Upper lobe of left lung (tissue), 6 donors: ENCODE measurements around the gene ZBED4. TPM values are rescaled to one million over a fixed set of nuclear protein-coding genes. Genes with fewer than 3 reads are reported as not detected.

ENCODE experiments used
- ATAC-seq, 2 donors: fragments of 200-7000 bp; cut with Tn5 transposase; one replicate each; pipeline ENCODE4 v1.9.1; 2022; ENCODE audit warnings: mild to moderate bottlenecking in 2 of 2, moderate library complexity in 2 of 2; ENCODE audit not compliant: low FRiP score in 2 of 2
- DNase-seq, 2 donors: peaks; one replicate each; pipeline ENCODE4 v3.0.0-alpha.2; 2019 to 2020
- H3K27ac ChIP-seq, 4 donors: fragments of 200-600 bp; sonication (generic); one replicate each; pipeline ENCODE4 v1.5.1; 2016 to 2019
- H3K27me3 ChIP-seq, 4 donors: fragments of 200-600 bp; sonication (generic); one replicate each; pipeline ENCODE4 v1.5.1; 2017 to 2019
- H3K36me3 ChIP-seq, 4 donors: fragments of 200-600 bp; sonication (generic); one replicate each; pipeline ENCODE4 v1.5.1; 2016 to 2019
- H3K4me1 ChIP-seq, 4 donors: fragments of 200-600 bp; sonication (generic); one replicate each; pipeline ENCODE4 v1.5.1; 2018 to 2019
- H3K4me3 ChIP-seq, 4 donors: fragments of 200-600 bp; sonication (generic); one replicate each; pipeline ENCODE4 v1.5.1; 2017 to 2019; ENCODE audit warnings: mild to moderate bottlenecking in 2 of 4, moderate library complexity in 1 of 4
- H3K9me3 ChIP-seq, 4 donors: fragments of 200-600 bp; sonication (generic); one replicate each; pipeline ENCODE4 v1.5.1; 2018 to 2019
- CTCF ChIP-seq, 6 experiments: fragments of 450-650 bp in 4 of 6; fragments of 200-600 bp in 2 of 6; sonication (generic) in 2 of 6; IDR thresholded peaks; one replicate each; pipeline ENCODE4 v1.5.1; 2016 to 2019; ENCODE audit warnings: antibody characterized with exemption in 6 of 6
- EP300 ChIP-seq, 4 donors: sonication (generic); formaldehyde crosslinking; IDR thresholded peaks; one replicate each; pipeline ENCODE4 v1.5.1; 2017; ENCODE audit warnings: antibody characterized with exemption in 4 of 4, control low read depth in 2 of 4
- POLR2A ChIP-seq, 4 donors: fragments of 450-650 bp; IDR thresholded peaks; one replicate each; pipeline ENCODE4 v1.5.1; 2016 to 2017; ENCODE audit warnings: antibody characterized with exemption in 4 of 4, mild to moderate bottlenecking in 2 of 4
- POLR2AphosphoS5 ChIP-seq, 2 donors: sonication (generic); formaldehyde crosslinking; IDR thresholded peaks; one replicate each; pipeline ENCODE4 v1.5.1; 2017; ENCODE audit warnings: antibody characterized with exemption in 2 of 2
- WGBS, 2 donors: methylation state at CpG; one replicate each; pipeline ENCODE4 v1.1.5; 2017 to 2018; 5-methylcytosine and 5-hydroxymethylcytosine counted together
- total RNA-seq, 6 donors: library from RNA; depleted of rRNA in 4 of 6; stranded (reverse); fragments of >200 nt in 4 of 6; gene quantifications; one replicate each; pipeline versions ENCODE4 v1.1.0 to v1.2.1, GENCODE V29; 2016 to 2021
- donor health status: DM: no; HTN: no; CAD: no; lungs with moderate emphysema.
- donor health status: DM: no; HTN: yes; CAD: no; lungs with severe emphysema.

ZBED4 gene
- total RNA-seq, 6 donors from 2014 or later: 10.8 to 19.9 (median 15.5) TPM

GRCh38 chr22:49824936-49825335 is 28.7 kb upstream of the ZBED4 start:
- H3K4me3 ChIP-seq: peak overlapping the region in 1 of 4 donors; percentile 97
- peaks cover 30 to 58% (median 36%) of the 10 kb centered on the region in 4 donors for H3K4me1 ChIP-seq
- no peak for ATAC-seq
- no peak for DNase-seq
- H3K27me3 ChIP-seq: no peaks in the 10 kb centered on the region
- TF ChIP-seq POLR2AphosphoS5 (IDR thresholded peaks at IDR 0.05) (no peak), EP300 (IDR thresholded peaks at IDR 0.05) (no peak), CTCF (IDR thresholded peaks at IDR 0.05) (no peak), POLR2A (IDR thresholded peaks at IDR 0.05) (no peak)
- H3K9me3 ChIP-seq: no peaks in the 10 kb centered on the region
- WGBS, 2 donors: 94 to 98% methylated on average over 8 to 11 of the region's 12 CpGs
- no peak overlapping the region for H3K27ac ChIP-seq
- peaks cover 20 to 48% (median 37%) of the 10 kb centered on the region in 4 donors for H3K36me3 ChIP-seq

GRCh38 chr22:49825436-49825835 is 28.2 kb upstream of the ZBED4 start:
- H3K36me3 ChIP-seq: peaks cover 20 to 43% (median 32%) of the 10 kb centered on the region in 4 donors
- H3K27ac ChIP-seq: peak overlapping the region in 1 of 4 donors; percentile 98
- H3K4me3 ChIP-seq: peak overlapping the region in 3 of 4 donors; percentile 85 to 97 (median 86)
- TF ChIP-seq EP300 (IDR thresholded peaks at IDR 0.05) (no peak), CTCF (IDR thresholded peaks at IDR 0.05) (no peak), POLR2AphosphoS5 (IDR thresholded peaks at IDR 0.05) (no peak), POLR2A (IDR thresholded peaks at IDR 0.05) (no peak)
- H3K9me3 ChIP-seq: no peaks in the 10 kb centered on the region
- no peaks in the 10 kb centered on the region for H3K27me3 ChIP-seq
- DNase-seq (no peak), ATAC-seq (no peak)
- H3K4me1 ChIP-seq: peaks cover 30 to 54% (median 35%) of the 10 kb centered on the region in 4 donors
- 63 to 70% methylated on average over 10 of the region's 10 CpGs for WGBS, 2 donors

GRCh38 chr22:49825944-49826602 is 27.6 kb upstream of the ZBED4 start:
- Histone ChIP-seq H3K9me3 (no peaks in the 10 kb centered on the region), H3K4me3 (peak overlapping the region; percentile 63 to 97 (median 86)), H3K36me3 (peaks cover 18 to 37% (median 26%) of the 10 kb centered on the region in 4 donors), H3K4me1 (peaks cover 30 to 48% (median 31%) of the 10 kb centered on the region in 4 donors), H3K27ac (peak overlapping the region; percentile 89 to 98 (median 94)), H3K27me3 (no peaks in the 10 kb centered on the region)
- ATAC-seq (no peak), DNase-seq (peak in 1 of 2 donors; percentile 77)
- 15 to 17% methylated on average over 10 to 28 of the region's 31 CpGs for WGBS, 2 donors
- TF ChIP-seq POLR2AphosphoS5 (IDR thresholded peaks at IDR 0.05): no peak
- TF ChIP-seq POLR2A (IDR thresholded peaks at IDR 0.05): peak in 1 of 4 donors; percentile 29

- H3K4me3 ChIP-seq: peak overlapping the region; percentile 63 to 97 (median 86)
- WGBS, 2 donors: 0% methylated on average over 2 to 50 of the region's 86 CpGs
- DNase-seq: peak; percentile 48 to 91
- no peaks in the 10 kb centered on the region for H3K27me3 ChIP-seq
- TF ChIP-seq CTCF (IDR thresholded peaks at IDR 0.05) (no peak), POLR2A (IDR thresholded peaks at IDR 0.05) (peak in 2 of 4 donors; percentile 35 to 47)
- H3K27ac ChIP-seq: peak overlapping the region; percentile 89 to 98 (median 94)
- no peaks in the 10 kb centered on the region for H3K9me3 ChIP-seq
- H3K4me1 ChIP-seq: peaks cover 25 to 41% (median 28%) of the 10 kb centered on the region in 4 donors
- ATAC-seq: peak; percentile 45 to 77
- H3K36me3 ChIP-seq: peaks cover 18 to 30% (median 23%) of the 10 kb centered on the region in 4 donors
Measured at GRCh38 chr22:49826603-49827270, 26.9 kb upstream of the ZBED4 start.

- no peaks in the 10 kb centered on the region for H3K9me3 ChIP-seq
- peak in 1 of 2 donors; percentile 46 for ATAC-seq
Measured at GRCh38 chr22:49827271-49827852, 26.3 kb upstream of the ZBED4 start.

More at GRCh38 chr22:49827271-49827852, 26.3 kb upstream of the ZBED4 start:
- Histone ChIP-seq H3K4me3 (peak overlapping the region; percentile 63 to 97 (median 86)), H3K27ac (peak overlapping the region; percentile 89 to 98 (median 94)), H3K27me3 (no peaks in the 10 kb centered on the region), H3K36me3 (peaks cover 12 to 24% (median 16%) of the 10 kb centered on the region in 4 donors), H3K4me1 (peaks cover 22 to 36% (median 27%) of the 10 kb centered on the region in 4 donors)
- WGBS, 2 donors: 1% methylated on average over 51 of the region's 110 CpGs; no CpG with 5 or more reads in 1 of the 2 donors
- no peak for DNase-seq
- TF ChIP-seq POLR2A (IDR thresholded peaks at IDR 0.05) (peak in 1 of 4 donors; percentile 3), CTCF (IDR thresholded peaks at IDR 0.05) (no peak)
